Vagina (tissue), 2 donors: Measurements from ENCODE around the gene TNNT2.

Experiments used
- CTCF ChIP-seq, 3 experiments: fragments of 450-650 bp in 2 of 3; fragments of 200-600 bp in 1 of 3; sonication (generic) in 1 of 3; IDR thresholded peaks; one replicate each; pipeline ENCODE4 v1.5.1; 2017 to 2019; ENCODE audit warnings: antibody characterized with exemption in 3 of 3, mild to moderate bottlenecking in 2 of 3, moderate library complexity in 2 of 3
- POLR2A ChIP-seq, 2 donors: fragments of 450-650 bp; IDR thresholded peaks; one replicate each; pipeline ENCODE4 v1.6.1; 2017; ENCODE audit warnings: antibody characterized with exemption in 2 of 2, mild to moderate bottlenecking in 2 of 2, moderate library complexity in 2 of 2
- POLR2AphosphoS5 ChIP-seq, 2 donors: sonication (generic); formaldehyde crosslinking; IDR thresholded peaks; one replicate each; pipeline ENCODE4 v1.9.0; 2017; ENCODE audit warnings: antibody characterized with exemption in 2 of 2, mild to moderate bottlenecking in 2 of 2, low read depth in 1 of 2; ENCODE audit not compliant: insufficient read depth in 1 of 2

- TF ChIP-seq CTCF (IDR thresholded peaks at IDR 0.05) (no peak), POLR2A (IDR thresholded peaks at IDR 0.05) (no peak), POLR2AphosphoS5 (IDR thresholded peaks at IDR 0.05; ENCODE audit: insufficient read depth in 1 of 2, low read depth in 1 of 2) (no peak)
Measured at GRCh38 chr1:201406831-201407406, 29.4 kb upstream of the TNNT2 start.
